Adrenal gland (tissue), 12 donors: ENCODE results near the gene CCN6. TPM values are rescaled to one million over a fixed set of nuclear protein-coding genes. Genes with fewer than 3 reads are reported as not detected.

Experiments used
- DNase-seq, 7 donors: peaks; one replicate each; pipeline ENCODE4 v3.0.0-alpha.2; 2019 to 2020
- H3K27ac ChIP-seq, 5 donors: fragments of 200-600 bp; sonication (generic) in 4 of 5; 1 replicate in 3 of 5; 2 replicates in 2 of 5; pipeline versions ENCODE4 v1.5.1 to v1.8.0; 2016 to 2020; ENCODE audit warnings: mild to moderate bottlenecking in 1 of 5
- H3K27me3 ChIP-seq: fragments of 200-600 bp; 2 replicates; pipeline ENCODE4 v1.8.0; 2021
- H3K36me3 ChIP-seq, 2 donors: fragments of 200-600 bp; replicated peaks in 1 of 2; 1 replicate in 1 of 2; 2 replicates in 1 of 2; pipeline versions ENCODE4 v1.5.1 to v1.8.0; 2018 to 2022
- H3K4me1 ChIP-seq, 2 donors: fragments of 200-600 bp; replicated peaks in 1 of 2; 1 replicate in 1 of 2; 2 replicates in 1 of 2; pipeline versions ENCODE4 v1.5.1 to v1.8.0; 2018 to 2021
- H3K4me3 ChIP-seq, 4 donors: fragments of 200-600 bp; sonication (generic) in 3 of 4; one replicate each; pipeline ENCODE4 v1.5.1; 2016 to 2018
- H3K9me3 ChIP-seq, 3 donors: fragments of 200-600 bp; sonication (generic) in 1 of 3; replicated peaks in 1 of 3; 1 replicate in 2 of 3; 2 replicates in 1 of 3; pipeline versions ENCODE4 v1.5.1 to v1.8.0; 2016 to 2021
- CTCF ChIP-seq, 6 experiments: fragments of 450-650 bp in 4 of 6; fragments of 200-600 bp in 2 of 6; sonication (generic) in 1 of 6; IDR thresholded peaks; 1 replicate in 5 of 6; 2 replicates in 1 of 6; pipeline versions ENCODE4 v1.5.1 to v1.8.0; 2016 to 2021; ENCODE audit warnings: antibody characterized with exemption in 6 of 6, mild to moderate bottlenecking in 2 of 6, moderate library complexity in 1 of 6
- POLR2A ChIP-seq, 2 donors: fragments of 450-650 bp; IDR thresholded peaks; one replicate each; pipeline ENCODE4 v1.6.1; 2017; ENCODE audit warnings: antibody characterized with exemption in 2 of 2, mild to moderate bottlenecking in 2 of 2, moderate library complexity in 1 of 2
- intact Hi-C, 2 donors: fragments of 100-400 bp; cut with DNase I; formaldehyde crosslinking; loops; one replicate each; pipeline versions ENCODE4 v1.14.1 to v1.15.0; 2022 to 2023
- polyA plus RNA-seq, 3 donors: library from polyadenylated mRNA; stranded (reverse); fragments of 200-250 nt in 2 of 3; fragments of 350-450 nt in 1 of 3; fragmentation: Illumina TruSeq in 1 of 3; extraction: RNeasy Lipid Tissue Mini Kit (QIAGEN cat#74804) in 1 of 3; gene quantifications; one replicate each; pipeline ENCODE4 v1.2.3, GENCODE V29; 2013 to 2014
- total RNA-seq, 9 donors: library from RNA; depleted of rRNA in 4 of 9; stranded (reverse); fragments of >200 nt in 4 of 9; fragments of 120-200 nt in 1 of 9; fragmentation: NEBNext Ultra II Directional in 1 of 9; extraction: Animal tissue kit (Norgen Biotek cat#: 25700) in 1 of 9; gene quantifications; one replicate each; pipeline versions ENCODE4 v1.1.0 to v1.2.4, GENCODE V29; 2013 to 2023
- donor health status: healthy with polysubstance abuse.
- donor health status: Bipolar disorder and iron deficiency.
- donor health status: DM: yes; HTN: yes; CAD: no.
- donor health status: DM: no; HTN: no; CAD: no.
- donor health status: DM: no; HTN: no; CAD: no.
- donor health status: DM: yes; HTN: yes; CAD: no.

Gene CCN6
- total and polyA plus RNA-seq, 12 donors = not detected

GRCh38 chr6:112118034-112118433 lies 64.1 kb downstream of the CCN6 start:
- H3K36me3 ChIP-seq = no peaks in the 10 kb centered on the region

More at GRCh38 chr6:112118034-112118433, 64.1 kb downstream of the CCN6 start:
- H3K9me3 ChIP-seq = no peaks in the 10 kb centered on the region
- H3K27me3 ChIP-seq = no peaks in the 10 kb centered on the region
- no peaks in the 10 kb centered on the region for H3K4me1 ChIP-seq
- no peak overlapping the region for H3K4me3 ChIP-seq
- no peak for DNase-seq
- no peak for TF ChIP-seq POLR2A (IDR thresholded peaks at IDR 0.05)
- TF ChIP-seq CTCF (IDR thresholded peaks at IDR 0.05) = no peak
- H3K27ac ChIP-seq = no peak overlapping the region
- intact Hi-C loops = no loop called here

Other genes with a start within 250 kb of the CCN6 start
- gene FYN, start 180.7 kb upstream of the CCN6 start, total RNA-seq = 10 to 100 TPM; 10.7 to 36.5 (median 22.1) TPM
- gene FYN, start 180.7 kb upstream of the CCN6 start, polyA plus RNA-seq = 10 to 100 TPM; 15.5 to 18.9 (median 17.1) TPM
- 10 to 100 TPM; 11.1 to 50.0 (median 21.5) TPM for gene TUBE1, start 33.4 kb downstream of the CCN6 start, total RNA-seq
- gene TUBE1, start 33.4 kb downstream of the CCN6 start, polyA plus RNA-seq = 10 to 100 TPM; 12.1 to 22.2 (median 13.8) TPM
- 10 to 100 TPM in 7 of 9 donors, 1 to 10 TPM in 2; 6.5 to 55.1 (median 22.7) TPM for gene FAM229B, start 33.5 kb downstream of the CCN6 start, total RNA-seq
- gene FAM229B, start 33.5 kb downstream of the CCN6 start, polyA plus RNA-seq = 10 to 100 TPM; 34.3 to 41.1 (median 39.7) TPM
- gene LAMA4, start 200.5 kb downstream of the CCN6 start, total RNA-seq = 100 to 1,000 TPM in 1 of 9 donors, 10 to 100 TPM in 8; 10.6 to 102 (median 23.9) TPM
- 10 to 100 TPM in 2 of 3 donors, 1 to 10 TPM in 1; 7.5 to 31.9 (median 19.4) TPM for gene LAMA4, start 200.5 kb downstream of the CCN6 start, polyA plus RNA-seq